NCI-H2171 treated with DMSO at 0.1 percent for 48 hours (cell line): ENCODE data around the gene TRIM68.

ENCODE experiments used
- DNase-seq: peaks from one replicate; lab custom pipeline; 2025; lab: John Stamatoyannopoulos, UW

Gene TRIM68

GRCh38 chr11:4607781-4608666 is at the start of gene TRIM68:
Gene TRIM68 (minus strand): TSS chr11:4608231. CDS start chr11:4605504, 2,727 bp downstream.
- peak; percentile 85 for DNase-seq

GRCh38 chr11:4654635-4655369 is 46.8 kb upstream of the TRIM68 start:
- DNase-seq, result no peak

- DNase-seq, result no peak
Measured at GRCh38 chr11:4647766-4648165, 39.7 kb upstream of the TRIM68 start.

- no peak for DNase-seq
Measured at GRCh38 chr11:4645974-4646373, 37.9 kb upstream of the TRIM68 start.

- no peak for DNase-seq
Measured at GRCh38 chr11:4644233-4644632, 36.2 kb upstream of the TRIM68 start.

- DNase-seq, result no peak
Measured at GRCh38 chr11:4643682-4644081, 35.7 kb upstream of the TRIM68 start, which contains the start of gene OR51E1. Gene OR51E1 (plus strand): TSS chr11:4643982. CDS start chr11:4652527, 8,545 bp downstream.

GRCh38 chr11:4643076-4643475 is 35.0 kb upstream of the TRIM68 start:
- no peak for DNase-seq

GRCh38 chr11:4642043-4642442 is 34.0 kb upstream of the TRIM68 start:
- no peak for DNase-seq

GRCh38 chr11:4641501-4641900 is 33.5 kb upstream of the TRIM68 start:
- DNase-seq, result no peak

GRCh38 chr11:4639931-4640330 is 31.9 kb upstream of the TRIM68 start:
- DNase-seq, result no peak

GRCh38 chr11:4637662-4638047 is 29.6 kb upstream of the TRIM68 start:
- no peak for DNase-seq

GRCh38 chr11:4636962-4637661 is 29.1 kb upstream of the TRIM68 start, which contains the start of gene OR51D1:
Gene OR51D1 (plus strand): TSS chr11:4637477. CDS start chr11:4639791, 2,314 bp downstream.
- DNase-seq, result peak; percentile 3

GRCh38 chr11:4636136-4636535 is 28.1 kb upstream of the TRIM68 start:
- no peak for DNase-seq

- peak; percentile 70 for DNase-seq
Measured at GRCh38 chr11:4626207-4627099, 18.4 kb upstream of the TRIM68 start.

GRCh38 chr11:4619514-4619913 is 11.5 kb upstream of the TRIM68 start:
- DNase-seq, result no peak

GRCh38 chr11:4615856-4616444 is 7.9 kb upstream of the TRIM68 start:
- no peak for DNase-seq

GRCh38 chr11:4611986-4612385 is 4.0 kb upstream of the TRIM68 start:
- no peak for DNase-seq

GRCh38 chr11:4610258-4610935 is 2.4 kb upstream of the TRIM68 start:
- DNase-seq, result no peak

- DNase-seq, result no peak
Measured at GRCh38 chr11:4607096-4607495, 935 bp downstream of the TRIM68 start.
